Aorta (tissue), 5 donors: Measurements from ENCODE around the gene PARP16. TPM values are rescaled to one million over a fixed set of nuclear protein-coding genes. Genes with fewer than 3 reads are reported as not detected.

Source experiments
- ATAC-seq: fragments of 200-7000 bp; cut with Tn5 transposase; one replicate; pipeline ENCODE4 v1.9.1; 2022; ENCODE audit warnings: moderate library complexity; ENCODE audit not compliant: low FRiP score
- DNase-seq, 2 donors: peaks; one replicate each; pipeline ENCODE4 v3.0.0-alpha.2; 2020
- H3K27ac ChIP-seq, 2 donors: one replicate each; pipeline ENCODE4 v1.5.1; 2013; ENCODE audit warnings: low read length in 2 of 2, mild to moderate bottlenecking in 2 of 2, moderate library complexity in 2 of 2, control low read depth in 1 of 2, inconsistent platforms in 1 of 2, low read depth in 1 of 2
- H3K27me3 ChIP-seq, 2 donors: one replicate each; pipeline ENCODE4 v1.6.1; 2013; ENCODE audit warnings: control low read depth in 1 of 2, low read length in 1 of 2, mild to moderate bottlenecking in 1 of 2, moderate library complexity in 1 of 2; ENCODE audit not compliant: insufficient read depth in 2 of 2, control insufficient read depth in 1 of 2
- H3K36me3 ChIP-seq, 2 donors: one replicate each; pipeline ENCODE4 v1.6.1; 2013; ENCODE audit warnings: control low read depth in 1 of 2, low read length in 1 of 2, mild to moderate bottlenecking in 1 of 2; ENCODE audit not compliant: insufficient read depth in 2 of 2, control insufficient read depth in 1 of 2
- H3K4me1 ChIP-seq, 2 donors: one replicate each; pipeline ENCODE4 v1.6.1; 2013; ENCODE audit warnings: low read length in 2 of 2, control low read depth in 1 of 2, mild to moderate bottlenecking in 1 of 2, moderate library complexity in 1 of 2; ENCODE audit not compliant: insufficient read depth in 2 of 2, control insufficient read depth in 1 of 2
- H3K4me3 ChIP-seq, 2 donors: one replicate each; pipeline ENCODE4 v1.5.1; 2013; ENCODE audit warnings: low read length in 2 of 2, control low read depth in 1 of 2, mild to moderate bottlenecking in 1 of 2
- H3K9me3 ChIP-seq: one replicate; pipeline ENCODE4 v1.6.1; 2013; ENCODE audit warnings: mild to moderate bottlenecking, low read length; ENCODE audit not compliant: control insufficient read depth
- WGBS, 2 donors: extraction: QIAGEN DNeasy Blood & Tissue Kit; methylation state at CpG; one replicate each; pipeline ENCODE4 v1.1.7; 2013; 5-methylcytosine and 5-hydroxymethylcytosine counted together
- intact Hi-C, 2 donors: fragments of 100-400 bp; cut with DNase I; formaldehyde crosslinking; loops; one replicate each; pipeline versions ENCODE4 v1.14.2 to v1.15.0; 2022
- long read RNA-seq, 2 donors: library from polyadenylated mRNA; unstranded; transcript quantifications; one replicate each; pipeline ENCODE4 v2.0.0, GENCODE V29; 2020 to 2021
- polyA plus RNA-seq, 2 donors: library from polyadenylated mRNA; stranded (reverse); fragments of 200-250 nt; gene quantifications; one replicate each; pipeline ENCODE4 v1.2.3, GENCODE V29; 2013
- total RNA-seq, 2 donors: library from RNA; stranded (reverse); fragmentation: NEBNext Ultra II Directional; extraction: Animal tissue kit (Norgen Biotek cat#: 25700); gene quantifications; one replicate each; pipeline ENCODE4 v1.2.1, GENCODE V29; 2021
- donor health status: healthy with polysubstance abuse.
- donor health status: Bipolar disorder and iron deficiency.
- donor health status: DM: no; HTN: no; CAD: no.
- donor health status: DM: no; HTN: no; CAD: no.
- donor health status: DM: yes; HTN: yes; CAD: no.

The PARP16 gene, protein sequence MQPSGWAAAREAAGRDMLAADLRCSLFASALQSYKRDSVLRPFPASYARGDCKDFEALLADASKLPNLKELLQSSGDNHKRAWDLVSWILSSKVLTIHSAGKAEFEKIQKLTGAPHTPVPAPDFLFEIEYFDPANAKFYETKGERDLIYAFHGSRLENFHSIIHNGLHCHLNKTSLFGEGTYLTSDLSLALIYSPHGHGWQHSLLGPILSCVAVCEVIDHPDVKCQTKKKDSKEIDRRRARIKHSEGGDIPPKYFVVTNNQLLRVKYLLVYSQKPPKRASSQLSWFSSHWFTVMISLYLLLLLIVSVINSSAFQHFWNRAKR
- total RNA-seq (10 to 100 TPM in 1 of 2 donors, 1 to 10 TPM in 1; 6.9 to 11.5 TPM), polyA plus RNA-seq (1 to 10 TPM; 5.3 to 5.7 TPM)
- long read RNA-seq, donor 1, transcript PARP16-206 (6 exons, 2,343 nt): major isoform, 16 of 40 reads
- long read RNA-seq, donor 1, partial matches to known transcripts: 2 of 40 reads
- long read RNA-seq, donor 1, other reads (novel, unspliced or antisense): 17 of 40 reads
- long read RNA-seq, donor 2, partial matches to known transcripts: 1 of 9 reads
- long read RNA-seq, donor 2, other reads (novel, unspliced or antisense): 3 of 9 reads

DNA sequence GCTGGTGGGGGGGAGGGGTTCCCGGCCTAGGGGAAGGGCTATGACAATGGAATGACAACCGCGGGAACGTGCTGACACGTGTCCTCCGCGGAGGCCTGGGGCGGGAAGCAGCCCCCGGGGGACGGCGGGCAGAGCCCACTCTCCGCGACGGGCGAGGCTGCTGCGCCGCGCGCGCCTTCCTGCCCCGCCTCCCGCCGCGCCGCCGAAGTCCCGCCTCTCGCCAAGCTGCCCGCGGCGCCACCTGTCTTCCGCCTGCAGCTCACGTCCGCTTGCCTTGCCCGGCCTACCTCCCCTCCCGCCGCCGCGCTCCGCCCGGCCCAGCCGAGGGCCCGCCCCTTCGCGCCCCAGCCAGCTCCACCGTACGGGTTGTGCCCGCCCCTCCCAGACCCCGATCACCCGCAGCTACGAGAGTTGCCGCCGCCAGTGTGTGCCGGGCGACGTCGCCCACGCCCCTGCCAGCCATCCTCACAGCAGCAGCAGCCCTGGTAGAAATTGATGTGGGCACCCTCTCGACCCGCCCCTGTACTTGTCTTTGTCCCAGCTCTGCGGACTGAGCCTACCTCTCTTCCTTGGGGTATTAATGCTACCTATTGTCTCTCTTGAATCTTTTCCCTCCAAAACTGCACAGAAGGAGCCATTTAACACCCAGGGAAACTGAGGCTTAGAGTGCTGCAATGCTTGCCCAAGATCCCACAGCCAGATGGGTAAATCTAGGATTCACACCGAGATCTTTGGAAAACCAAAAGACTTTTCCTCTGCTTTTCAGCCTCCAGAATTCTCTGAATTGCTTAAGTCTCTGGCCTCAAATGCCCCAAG, at the start of gene PARP16:
PARP16 (minus strand) TSS at position 180 of the 816 bp plus-strand sequence. CDS start 457 bp downstream, outside the sequence.
- Histone ChIP-seq H3K4me3 (peak within 1 kb of the TSS; percentile 43 to 55), H3K36me3 (no peaks in the 10 kb centered on the region), H3K9me3 (no peaks in the 10 kb centered on the region), H3K27me3 (no peaks in the 10 kb centered on the region), H3K4me1 (no peaks in the 10 kb centered on the region), H3K27ac (peak within 1 kb of the TSS; percentile 32 to 54)
- ATAC-seq: peak; percentile 95
- peak; percentile 95 to 97 for DNase-seq
- intact Hi-C loops: no loop called here
- WGBS, 2 donors: 1 to 2% methylated on average over 30 to 62 of the region's 62 CpGs

DNA sequence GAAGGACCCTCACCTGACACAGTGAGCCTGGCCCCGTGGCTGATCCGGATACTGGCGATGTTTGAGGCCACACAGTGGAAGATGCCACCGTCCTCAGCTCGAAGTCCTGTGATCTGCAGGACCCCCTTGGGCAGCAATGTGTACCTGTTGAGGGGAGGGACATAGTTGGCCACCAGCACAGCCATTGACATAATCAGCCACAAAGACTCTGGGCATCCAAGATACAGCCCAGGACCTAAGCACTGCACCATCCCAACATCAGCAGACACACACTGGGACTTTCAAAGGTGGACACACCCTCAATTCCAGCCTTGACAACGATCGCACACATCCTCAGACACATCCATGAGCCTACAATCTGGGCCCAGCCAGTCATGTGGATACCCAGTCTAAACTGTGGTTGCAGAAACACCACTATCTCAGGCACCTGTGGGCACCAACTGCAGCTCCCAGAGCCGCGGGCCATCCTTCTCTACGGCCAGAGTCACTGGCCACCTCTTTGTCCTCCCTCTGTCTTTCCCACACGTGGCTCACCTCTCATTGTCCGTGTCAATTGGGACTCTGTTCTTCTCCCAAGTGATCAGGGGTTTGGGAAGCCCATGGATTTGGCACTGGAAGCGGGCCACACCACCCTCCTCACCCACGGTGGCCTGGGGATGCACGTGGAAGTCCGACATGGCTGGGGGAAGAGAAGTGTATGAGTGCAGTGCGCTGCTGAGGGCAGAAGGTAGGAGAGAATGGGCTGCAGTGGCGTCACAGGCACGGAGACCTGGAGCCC, 48.8 kb upstream of the PARP16 start:
- DNase-seq: peak in 1 of 2 donors; percentile 59
- Histone ChIP-seq H3K9me3 (no peaks in the 10 kb centered on the region), H3K27me3 (no peaks in the 10 kb centered on the region), H3K36me3 (no peaks in the 10 kb centered on the region), H3K27ac (no peak overlapping the region), H3K4me3 (no peak overlapping the region), H3K4me1 (no peaks in the 10 kb centered on the region)
- intact Hi-C loops: no loop called here
- WGBS, 2 donors: 90 to 91% methylated on average over 19 of the region's 19 CpGs
- ATAC-seq: no peak

DNA sequence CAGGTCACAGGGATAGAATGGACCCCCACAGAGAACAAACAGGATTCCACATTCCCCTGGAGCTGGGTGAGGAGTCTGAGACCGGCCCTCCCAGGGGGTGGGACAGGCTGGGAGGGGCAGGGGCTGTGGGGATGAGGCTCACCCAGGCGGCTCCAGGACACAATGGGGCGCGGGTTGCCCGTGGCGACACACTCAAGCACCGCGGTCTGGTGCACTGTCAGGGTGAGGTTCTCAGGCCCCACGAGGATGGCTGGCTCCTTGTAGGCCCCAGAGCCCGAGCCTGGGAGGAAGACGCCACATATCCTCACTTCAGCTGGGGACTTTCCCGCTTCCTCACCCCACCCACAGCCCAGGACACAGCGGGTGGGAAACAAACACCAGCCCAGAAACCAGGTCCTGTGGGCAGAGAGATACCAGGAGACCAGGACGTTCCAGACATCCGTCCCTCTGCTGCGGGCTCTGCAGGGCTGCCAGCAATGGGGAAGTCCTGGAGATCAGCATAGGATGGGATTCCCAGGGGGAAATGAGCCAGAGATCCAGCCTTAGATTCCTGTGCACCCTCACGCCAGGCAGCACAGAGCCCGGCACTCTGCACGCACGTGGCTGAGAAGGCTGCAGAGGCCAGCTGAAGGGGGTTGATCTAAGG, 48.0 kb upstream of the PARP16 start:
- intact Hi-C loops: no loop called here
- 80% methylated on average over 20 of the region's 20 CpGs for WGBS, 2 donors
- no peaks in the 10 kb centered on the region for H3K36me3 ChIP-seq
- DNase-seq (no peak), ATAC-seq (no peak)
- H3K27me3 ChIP-seq: no peaks in the 10 kb centered on the region
- no peak overlapping the region for H3K4me3 ChIP-seq
- no peaks in the 10 kb centered on the region for H3K9me3 ChIP-seq
- H3K27ac ChIP-seq: no peak overlapping the region
- H3K4me1 ChIP-seq: no peaks in the 10 kb centered on the region

DNA sequence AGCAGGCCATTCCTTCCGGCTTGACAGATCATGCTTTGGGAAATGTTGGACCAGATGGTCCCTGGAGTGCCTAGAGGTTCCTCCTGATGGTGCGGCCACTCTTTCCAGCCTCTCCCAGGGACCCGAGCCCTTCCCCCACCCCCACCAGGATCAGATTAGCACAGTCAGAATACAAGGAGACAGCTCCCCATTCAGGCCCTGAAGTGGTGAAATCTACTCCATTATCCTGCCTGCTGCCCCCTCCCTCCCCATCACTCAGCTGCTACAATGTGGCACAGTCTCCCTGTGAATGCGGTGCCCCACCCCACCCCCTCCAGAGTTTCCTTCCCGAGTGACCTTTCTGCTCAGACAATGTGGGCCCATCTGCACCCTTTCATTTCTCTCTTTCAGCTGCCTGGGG, 47.2 kb upstream of the PARP16 start:
- ATAC-seq: no peak
- Histone ChIP-seq H3K4me3 (no peak overlapping the region), H3K36me3 (no peaks in the 10 kb centered on the region), H3K27me3 (no peaks in the 10 kb centered on the region), H3K4me1 (no peaks in the 10 kb centered on the region), H3K9me3 (no peaks in the 10 kb centered on the region), H3K27ac (no peak overlapping the region)
- intact Hi-C loops: no loop called here
- WGBS, 2 donors: 76 to 78% methylated on average over 5 of the region's 5 CpGs
- DNase-seq: no peak

DNA sequence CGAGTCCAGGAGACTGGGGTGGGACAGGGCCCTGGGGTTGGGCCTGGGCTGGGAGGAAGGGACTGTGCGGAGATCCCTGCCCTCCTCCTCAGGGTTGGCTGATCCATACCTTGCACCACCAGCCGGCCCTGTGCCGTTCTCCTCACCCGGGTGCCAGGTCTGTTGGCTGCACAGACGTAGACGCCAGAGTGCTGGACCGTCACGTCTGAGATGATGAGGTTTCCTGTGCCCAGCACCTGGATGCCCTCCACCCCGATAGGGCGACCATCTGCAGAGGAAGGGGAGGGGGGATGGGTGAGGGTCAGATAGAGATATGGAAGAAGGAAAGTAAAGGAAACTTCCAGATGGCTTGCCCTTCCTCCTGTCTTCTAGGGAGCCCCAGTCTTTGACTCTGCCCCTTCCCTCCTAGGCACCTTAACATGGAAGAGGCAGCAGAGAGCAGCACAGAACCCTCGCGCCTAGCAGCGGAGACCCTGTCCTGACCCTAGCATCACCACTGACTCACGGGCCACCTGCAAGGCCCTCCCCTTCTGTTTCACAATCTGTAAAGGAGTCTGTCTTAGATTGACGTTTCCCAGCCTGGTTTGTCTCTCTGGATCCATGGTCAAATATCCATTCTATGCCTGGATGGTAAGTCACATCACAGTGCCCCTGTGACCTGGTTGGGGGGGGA, 46.6 kb upstream of the PARP16 start:
- Histone ChIP-seq H3K36me3 (no peaks in the 10 kb centered on the region), H3K9me3 (no peaks in the 10 kb centered on the region), H3K4me1 (no peaks in the 10 kb centered on the region), H3K27me3 (no peaks in the 10 kb centered on the region), H3K27ac (no peak overlapping the region), H3K4me3 (no peak overlapping the region)
- DNase-seq: no peak
- ATAC-seq: no peak
- intact Hi-C loops: no loop called here
- 85% methylated on average over 16 of the region's 16 CpGs for WGBS, 2 donors

DNA sequence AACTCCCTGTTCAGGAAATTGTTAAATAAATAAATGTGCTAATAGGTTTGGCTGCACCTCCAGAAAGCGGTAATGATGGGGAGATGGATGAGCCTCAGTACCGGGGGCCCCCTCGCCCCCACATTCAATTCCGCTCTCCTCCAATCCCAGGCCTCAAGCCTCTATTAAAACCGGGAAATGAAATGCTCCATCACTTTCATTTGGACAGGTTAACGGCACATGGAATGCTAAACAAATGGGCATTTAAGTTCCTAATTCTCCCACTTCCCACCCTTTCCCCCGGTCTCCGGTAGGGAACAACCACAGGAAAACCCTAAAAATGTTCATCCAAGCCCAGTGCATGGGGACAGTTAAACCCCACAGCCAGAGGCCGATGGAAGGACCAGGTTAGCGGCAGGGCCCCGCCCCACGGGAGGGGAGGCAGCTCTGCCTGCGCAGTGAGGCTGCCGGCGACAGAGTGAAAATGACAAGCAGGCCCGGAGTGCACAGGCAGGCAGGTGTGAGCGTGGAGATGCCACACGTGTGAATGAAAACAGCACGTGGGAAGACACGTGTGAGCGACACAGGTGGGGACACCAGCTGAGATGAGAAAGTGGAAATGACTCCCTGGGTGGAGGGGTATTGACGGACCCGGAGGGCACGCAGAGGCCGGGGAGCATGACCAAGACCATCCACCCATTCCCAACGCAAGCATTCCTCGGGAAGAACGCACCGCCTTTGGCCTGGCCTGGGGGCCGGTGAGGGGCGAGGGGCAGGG, 45.9 kb upstream of the PARP16 start:
- H3K4me3 ChIP-seq: no peak overlapping the region
- intact Hi-C loops: no loop called here
- H3K9me3 ChIP-seq: no peaks in the 10 kb centered on the region
- WGBS, 2 donors: 84 to 86% methylated on average over 28 to 31 of the region's 31 CpGs
- no peak for DNase-seq
- no peak for ATAC-seq
- no peak overlapping the region for H3K27ac ChIP-seq
- H3K36me3 ChIP-seq: no peaks in the 10 kb centered on the region
- H3K27me3 ChIP-seq: no peaks in the 10 kb centered on the region
- H3K4me1 ChIP-seq: no peaks in the 10 kb centered on the region

DNA sequence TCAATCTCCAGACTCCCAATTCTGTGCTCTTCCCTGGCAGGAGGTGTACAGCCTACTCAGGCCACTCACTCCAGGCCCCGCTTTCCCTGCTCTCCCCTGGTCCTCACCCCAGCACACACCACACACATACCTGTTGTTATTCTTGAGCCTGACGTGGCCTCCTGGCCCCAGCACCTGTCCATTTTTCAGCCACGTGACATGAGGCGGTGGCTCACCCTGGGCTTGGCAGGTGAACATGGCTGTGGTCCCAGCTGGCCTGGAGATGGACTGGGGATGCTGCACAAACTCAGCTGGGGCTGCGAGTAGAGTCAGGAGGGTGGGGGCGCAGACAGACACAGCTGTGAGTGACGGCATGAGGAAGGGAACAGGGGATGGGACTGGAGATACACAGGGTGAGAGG, 45.1 kb upstream of the PARP16 start:
- Histone ChIP-seq H3K9me3 (no peaks in the 10 kb centered on the region), H3K27ac (no peak overlapping the region), H3K4me1 (no peaks in the 10 kb centered on the region), H3K36me3 (no peaks in the 10 kb centered on the region), H3K27me3 (no peaks in the 10 kb centered on the region), H3K4me3 (no peak overlapping the region)
- ATAC-seq (no peak), DNase-seq (no peak)
- intact Hi-C loops: no loop called here
- WGBS, 2 donors: 79 to 94% methylated on average over 6 to 7 of the region's 7 CpGs
